Panc1 (cell line): ENCODE results near the gene PLBD2.

Experiments used
- POLR2AphosphoS5 ChIP-seq: IDR thresholded peaks from 2 replicates; pipeline ENCODE4 v1.6.1; 2012; ENCODE audit warnings: mild to moderate bottlenecking, low read depth, low read length, moderate library complexity
- TF ChIP-seq, protein P1 (sequence below): fragments of 450-650 bp; IDR thresholded peaks from 2 replicates; pipeline ENCODE4 v1.5.1; 2017; ENCODE audit warnings: mild to moderate bottlenecking

- TF ChIP-seq, protein P1, sequence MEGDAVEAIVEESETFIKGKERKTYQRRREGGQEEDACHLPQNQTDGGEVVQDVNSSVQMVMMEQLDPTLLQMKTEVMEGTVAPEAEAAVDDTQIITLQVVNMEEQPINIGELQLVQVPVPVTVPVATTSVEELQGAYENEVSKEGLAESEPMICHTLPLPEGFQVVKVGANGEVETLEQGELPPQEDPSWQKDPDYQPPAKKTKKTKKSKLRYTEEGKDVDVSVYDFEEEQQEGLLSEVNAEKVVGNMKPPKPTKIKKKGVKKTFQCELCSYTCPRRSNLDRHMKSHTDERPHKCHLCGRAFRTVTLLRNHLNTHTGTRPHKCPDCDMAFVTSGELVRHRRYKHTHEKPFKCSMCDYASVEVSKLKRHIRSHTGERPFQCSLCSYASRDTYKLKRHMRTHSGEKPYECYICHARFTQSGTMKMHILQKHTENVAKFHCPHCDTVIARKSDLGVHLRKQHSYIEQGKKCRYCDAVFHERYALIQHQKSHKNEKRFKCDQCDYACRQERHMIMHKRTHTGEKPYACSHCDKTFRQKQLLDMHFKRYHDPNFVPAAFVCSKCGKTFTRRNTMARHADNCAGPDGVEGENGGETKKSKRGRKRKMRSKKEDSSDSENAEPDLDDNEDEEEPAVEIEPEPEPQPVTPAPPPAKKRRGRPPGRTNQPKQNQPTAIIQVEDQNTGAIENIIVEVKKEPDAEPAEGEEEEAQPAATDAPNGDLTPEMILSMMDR: no peak
- TF ChIP-seq POLR2AphosphoS5: no peak
Observed at GRCh38 chr12:113392520-113392919, 34.1 kb downstream of the PLBD2 start.
